SH-SY5Y (cell line): ENCODE results near the gene TAAR9.

Experiments used
- GATA2 ChIP-seq: IDR thresholded peaks from 2 replicates; pipeline ENCODE4 v1.6.1; 2011; ENCODE audit warnings: mild to moderate bottlenecking, low read depth, low read length
- GATA3 ChIP-seq: IDR thresholded peaks from 2 replicates; pipeline ENCODE4 v1.6.1; 2011; ENCODE audit warnings: low read depth, mild to moderate bottlenecking, low read length, moderate library complexity

DNA sequence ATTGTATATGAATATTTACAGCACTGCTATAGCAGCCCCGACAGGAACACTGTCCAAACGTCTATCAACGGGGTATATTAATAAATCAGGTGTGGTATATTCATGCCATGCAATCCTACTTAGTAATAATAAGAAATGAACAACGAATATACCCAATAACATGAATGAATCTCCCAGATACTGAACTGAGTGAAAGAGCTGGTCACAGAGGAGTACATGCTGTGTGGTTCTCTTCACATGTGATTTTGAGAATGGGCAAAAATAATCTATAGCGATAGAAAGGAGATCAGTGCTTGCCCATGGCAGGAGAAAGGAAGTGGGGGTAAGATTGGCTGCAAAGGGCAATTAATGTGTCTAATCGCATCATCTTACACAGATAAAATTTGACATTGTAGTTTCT is 28.3 kb downstream of the TAAR9 start:
- TF ChIP-seq GATA2, result no peak
- no peak for TF ChIP-seq GATA3
